Measurements from ENCODE around the gene MAD1L1.

The MAD1L1 gene

DNA sequence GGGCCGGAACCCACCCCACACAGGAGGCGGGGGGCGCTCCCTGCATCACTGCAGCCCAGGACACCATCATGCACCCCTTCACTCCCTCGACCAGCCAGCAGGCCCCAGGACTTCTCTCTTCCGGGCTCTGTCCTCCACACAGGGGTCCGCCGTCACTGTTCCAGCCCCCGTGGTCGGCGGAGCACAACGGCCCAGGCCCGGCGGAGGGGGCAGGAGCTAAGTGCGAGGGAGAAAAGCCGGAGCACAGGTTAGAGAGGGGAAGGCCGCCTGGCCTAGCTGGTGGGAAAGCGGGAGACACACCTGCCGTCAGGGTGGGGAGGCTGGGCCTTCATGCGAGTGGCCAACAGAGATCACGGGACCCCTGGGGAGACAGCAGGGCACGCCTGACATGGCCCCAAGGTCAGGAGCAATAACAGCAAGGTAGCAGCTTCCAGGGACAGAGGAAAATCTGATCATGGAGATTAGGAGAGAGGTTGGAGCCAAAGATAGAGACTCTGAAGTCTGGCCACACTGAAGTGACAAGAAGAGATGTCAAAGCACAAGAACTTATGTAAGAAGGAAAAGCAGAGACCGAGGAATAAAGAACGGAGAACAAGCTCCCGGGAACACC, 151.1 kb downstream of the MAD1L1 start:
- Histone ChIP-seq H3K4me3 (ENCODE audit: low read depth, low read length) (no peak overlapping the region), H2BK12ac (ENCODE audit: low read length) (no peak overlapping the region), H3K79me2 (ENCODE audit: control insufficient read depth, insufficient read depth, low read length, poor library complexity) (no peaks in the 10 kb centered on the region), H3K79me1 (ENCODE audit: low read length) (no peaks in the 10 kb centered on the region), H2BK5ac (ENCODE audit: low read depth, low read length, poor library complexity) (no peak overlapping the region), H3K27ac (ENCODE audit: low read depth, low read length) (no peak overlapping the region), H2AK5ac (ENCODE audit: low read length) (no peak overlapping the region), H2BK120ac (ENCODE audit: insufficient read depth, low read length, poor library complexity) (no peak overlapping the region), H2AFZ (ENCODE audit: insufficient read depth, low read length, poor library complexity) (no peak overlapping the region), H3K4me1 (ENCODE audit: control insufficient read depth in 1 of 2, insufficient read depth in 2 of 2, low read length in 2 of 2) (peaks cover 0 to 2% of the 10 kb centered on the region in 2 experiments), H3K14ac (ENCODE audit: low read length) (no peak overlapping the region), H4K8ac (ENCODE audit: low read depth, low read length) (no peak overlapping the region), H4K12ac (ENCODE audit: low read depth, low read length) (no peak overlapping the region), H3K9ac (ENCODE audit: low read length) (no peak overlapping the region), H3K27me3 (ENCODE audit: insufficient read depth, low read length) (no peaks in the 10 kb centered on the region), H3K36me3 (ENCODE audit: control insufficient read depth in 1 of 2, insufficient read depth in 2 of 2, low read length in 2 of 2) (peaks cover 6 to 11% of the 10 kb centered on the region in 2 experiments), H3K4ac (ENCODE audit: low read depth, low read length) (no peak overlapping the region), H4K91ac (ENCODE audit: low read depth, low read length) (no peak overlapping the region), H3K9me3 (ENCODE audit: insufficient read depth, low read depth, low read length) (no peaks in the 10 kb centered on the region), H3K18ac (ENCODE audit: low read length) (no peak overlapping the region), H3K23ac (ENCODE audit: low read length) (no peak overlapping the region), H3K4me2 (ENCODE audit: low read length) (no peak overlapping the region)
- no peak for DNase-seq
- no CpG with 5 or more reads among the region's 24 CpGs for WGBS (ENCODE audit: extremely low coverage, insufficient coverage, insufficient read length)

DNA sequence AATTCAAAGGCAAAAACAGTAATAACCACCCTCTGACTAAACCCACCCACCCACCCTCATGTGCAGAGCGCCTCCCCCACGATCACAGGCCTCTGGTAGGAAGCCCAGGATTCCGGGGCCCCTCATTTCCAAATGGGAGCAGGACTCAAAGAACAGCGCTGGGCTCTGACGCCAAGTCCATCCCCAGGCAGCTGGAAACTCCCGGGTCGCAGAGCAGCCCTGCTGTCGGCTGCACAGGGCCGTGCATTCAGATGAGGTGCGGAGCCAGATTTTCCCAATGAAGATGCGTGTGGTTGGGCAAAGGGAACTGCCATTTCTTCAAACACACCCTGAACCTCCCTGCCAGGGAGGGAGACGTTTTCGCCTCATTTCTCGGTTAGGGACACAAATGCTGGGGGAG, 152.3 kb downstream of the MAD1L1 start:
- Histone ChIP-seq H3K27me3 (ENCODE audit: insufficient read depth, low read length) (no peaks in the 10 kb centered on the region), H2BK120ac (ENCODE audit: insufficient read depth, low read length, poor library complexity) (no peak overlapping the region), H3K14ac (ENCODE audit: low read length) (no peak overlapping the region), H2BK5ac (ENCODE audit: low read depth, low read length, poor library complexity) (no peak overlapping the region), H4K91ac (ENCODE audit: low read depth, low read length) (no peak overlapping the region), H4K8ac (ENCODE audit: low read depth, low read length) (no peak overlapping the region), H3K36me3 (ENCODE audit: control insufficient read depth in 1 of 2, insufficient read depth in 2 of 2, low read length in 2 of 2) (peaks cover 6 to 16% of the 10 kb centered on the region in 2 experiments), H3K23ac (ENCODE audit: low read length) (no peak overlapping the region), H2AK5ac (ENCODE audit: low read length) (no peak overlapping the region), H3K79me2 (ENCODE audit: control insufficient read depth, insufficient read depth, low read length, poor library complexity) (peaks cover 1% of the 10 kb centered on the region), H3K4me2 (ENCODE audit: low read length) (no peak overlapping the region), H3K4me3 (ENCODE audit: low read depth, low read length) (no peak overlapping the region), H3K9ac (ENCODE audit: low read length) (no peak overlapping the region), H3K4me1 (ENCODE audit: control insufficient read depth in 1 of 2, insufficient read depth in 2 of 2, low read length in 2 of 2) (peaks cover 0 to 2% of the 10 kb centered on the region in 2 experiments), H3K9me3 (ENCODE audit: insufficient read depth, low read depth, low read length) (no peaks in the 10 kb centered on the region), H4K12ac (ENCODE audit: low read depth, low read length) (no peak overlapping the region), H3K79me1 (ENCODE audit: low read length) (no peaks in the 10 kb centered on the region), H3K4ac (ENCODE audit: low read depth, low read length) (no peak overlapping the region), H3K18ac (ENCODE audit: low read length) (no peak overlapping the region), H2AFZ (ENCODE audit: insufficient read depth, low read length, poor library complexity) (no peak overlapping the region), H3K27ac (ENCODE audit: low read depth, low read length) (no peak overlapping the region), H2BK12ac (ENCODE audit: low read length) (no peak overlapping the region)
- WGBS (ENCODE audit: extremely low coverage, insufficient coverage, insufficient read length) = no CpG with 5 or more reads among the region's 14 CpGs
- no peak for DNase-seq

- Histone ChIP-seq H3K4ac (ENCODE audit: low read depth, low read length) (no peak overlapping the region), H3K36me3 (ENCODE audit: control insufficient read depth in 1 of 2, insufficient read depth in 2 of 2, low read length in 2 of 2) (peaks cover 6 to 16% of the 10 kb centered on the region in 2 experiments), H4K12ac (ENCODE audit: low read depth, low read length) (no peak overlapping the region), H4K8ac (ENCODE audit: low read depth, low read length) (no peak overlapping the region), H4K91ac (ENCODE audit: low read depth, low read length) (no peak overlapping the region), H3K23ac (ENCODE audit: low read length) (no peak overlapping the region), H2AFZ (ENCODE audit: insufficient read depth, low read length, poor library complexity) (no peak overlapping the region), H3K4me2 (ENCODE audit: low read length) (no peak overlapping the region), H3K9ac (ENCODE audit: low read length) (no peak overlapping the region), H3K18ac (ENCODE audit: low read length) (no peak overlapping the region), H3K14ac (ENCODE audit: low read length) (no peak overlapping the region), H3K27me3 (ENCODE audit: insufficient read depth, low read length) (no peaks in the 10 kb centered on the region), H3K27ac (ENCODE audit: low read depth, low read length) (no peak overlapping the region), H3K79me2 (ENCODE audit: control insufficient read depth, insufficient read depth, low read length, poor library complexity) (peaks cover 1% of the 10 kb centered on the region), H2BK12ac (ENCODE audit: low read length) (no peak overlapping the region), H2AK5ac (ENCODE audit: low read length) (no peak overlapping the region), H3K4me1 (ENCODE audit: control insufficient read depth in 1 of 2, insufficient read depth in 2 of 2, low read length in 2 of 2) (peaks cover 0 to 2% of the 10 kb centered on the region in 2 experiments), H3K4me3 (ENCODE audit: low read depth, low read length) (no peak overlapping the region), H2BK120ac (ENCODE audit: insufficient read depth, low read length, poor library complexity) (no peak overlapping the region), H3K9me3 (ENCODE audit: insufficient read depth, low read depth, low read length) (no peaks in the 10 kb centered on the region), H2BK5ac (ENCODE audit: low read depth, low read length, poor library complexity) (no peak overlapping the region), H3K79me1 (ENCODE audit: low read length) (no peaks in the 10 kb centered on the region)
- no peak for DNase-seq
- no CpG with 5 or more reads among the region's 6 CpGs for whole genome bisulfite sequencing (ENCODE audit: extremely low coverage, insufficient coverage, insufficient read length)
Observed at GRCh38 chr7:2080060-2080387, 152.7 kb downstream of the MAD1L1 start.

DNA sequence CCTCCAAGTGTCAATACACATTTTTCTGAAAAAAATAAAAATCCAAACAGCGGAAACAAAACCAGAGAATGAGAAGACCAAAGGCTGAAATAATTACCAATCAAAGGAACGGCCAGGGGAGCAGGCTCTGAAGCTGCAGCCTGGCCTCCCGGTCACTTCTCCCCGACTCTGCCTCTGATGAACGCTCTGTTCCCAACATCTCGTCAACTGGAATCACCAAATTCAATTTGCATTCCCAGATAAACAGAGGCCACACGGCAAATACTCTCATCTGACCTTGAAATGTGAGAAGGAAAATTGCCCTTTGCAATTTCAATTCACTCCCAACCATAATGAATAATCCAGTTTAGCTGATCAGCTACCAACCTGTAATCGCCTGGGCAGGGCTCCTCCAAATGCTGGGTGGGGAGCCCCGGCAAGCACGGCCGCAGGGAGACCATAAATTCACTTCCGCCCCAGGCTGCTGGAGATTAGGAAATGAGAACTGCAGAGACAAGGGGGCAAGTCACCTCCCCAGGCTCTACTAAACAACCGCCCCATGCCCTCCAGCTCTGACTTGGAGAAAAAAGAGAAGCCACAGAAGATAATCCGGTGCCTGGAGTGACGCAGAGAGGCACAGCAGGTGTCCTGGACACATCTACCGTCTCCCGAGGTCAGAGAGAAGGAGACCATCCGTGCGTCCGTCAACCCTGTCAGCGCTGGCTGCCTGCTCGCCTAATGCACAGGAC, 153.2 kb downstream of the MAD1L1 start:
- no peaks in the 10 kb centered on the region for H3K27me3 ChIP-seq (ENCODE audit: insufficient read depth, low read length)
- no CpG with 5 or more reads among the region's 22 CpGs for WGBS (ENCODE audit: extremely low coverage, insufficient coverage, insufficient read length)
- no peak for DNase-seq

More for the DNA sequence above, 153.2 kb downstream of the MAD1L1 start:
- Histone ChIP-seq H3K23ac (ENCODE audit: low read length) (no peak overlapping the region), H3K27ac (ENCODE audit: low read depth, low read length) (no peak overlapping the region), H3K18ac (ENCODE audit: low read length) (no peak overlapping the region), H4K12ac (ENCODE audit: low read depth, low read length) (no peak overlapping the region), H2BK120ac (ENCODE audit: insufficient read depth, low read length, poor library complexity) (no peak overlapping the region), H3K4me3 (ENCODE audit: low read depth, low read length) (no peak overlapping the region), H3K9ac (ENCODE audit: low read length) (no peak overlapping the region), H3K4me2 (ENCODE audit: low read length) (no peak overlapping the region), H3K79me2 (ENCODE audit: control insufficient read depth, insufficient read depth, low read length, poor library complexity) (peaks cover 1% of the 10 kb centered on the region), H3K14ac (ENCODE audit: low read length) (no peak overlapping the region), H4K8ac (ENCODE audit: low read depth, low read length) (no peak overlapping the region), H3K79me1 (ENCODE audit: low read length) (no peaks in the 10 kb centered on the region), H4K91ac (ENCODE audit: low read depth, low read length) (no peak overlapping the region), H2AK5ac (ENCODE audit: low read length) (no peak overlapping the region), H2BK5ac (ENCODE audit: low read depth, low read length, poor library complexity) (no peak overlapping the region), H3K36me3 (ENCODE audit: control insufficient read depth in 1 of 2, insufficient read depth in 2 of 2, low read length in 2 of 2) (peaks cover 6 to 15% of the 10 kb centered on the region in 2 experiments), H3K4me1 (ENCODE audit: control insufficient read depth in 1 of 2, insufficient read depth in 2 of 2, low read length in 2 of 2) (peaks cover 0 to 2% of the 10 kb centered on the region in 2 experiments), H3K9me3 (ENCODE audit: insufficient read depth, low read depth, low read length) (no peaks in the 10 kb centered on the region), H2BK12ac (ENCODE audit: low read length) (no peak overlapping the region), H2AFZ (ENCODE audit: insufficient read depth, low read length, poor library complexity) (no peak overlapping the region), H3K4ac (ENCODE audit: low read depth, low read length) (no peak overlapping the region)

Data from trophoblast cell (in vitro differentiated cells and primary cell).